GM18861 (cell line): ENCODE results near the gene CRBN.

Source experiments
- ATAC-seq: cut with Tn5 transposase; IDR thresholded peaks from one replicate; pipeline ENCODE4 v1.9.1; 2021; ENCODE audit not compliant: unreplicated experiment

Gene CRBN

GRCh38 chr3:3113042-3113709 is 66.3 kb downstream of the CRBN start:
- no peak for ATAC-seq

GRCh38 chr3:3110749-3111361 is 68.6 kb downstream of the CRBN start:
- ATAC-seq = no peak

DNA sequence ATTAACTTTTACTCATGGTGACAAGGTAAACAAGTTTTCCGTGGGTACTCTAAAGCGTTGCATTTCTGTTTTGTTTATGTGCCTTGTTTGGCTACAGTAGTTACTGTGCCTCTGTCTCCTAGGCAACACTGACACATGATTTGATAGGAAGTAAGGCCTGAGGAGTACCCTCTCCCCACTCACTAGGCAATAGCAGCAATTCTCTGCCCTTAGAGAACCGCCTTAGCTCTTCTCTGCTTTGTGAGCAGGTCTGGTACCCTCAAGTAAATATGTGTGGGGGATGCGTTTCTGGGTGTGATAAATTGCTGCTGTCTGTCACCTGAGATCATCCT is 69.2 kb downstream of the CRBN start, which contains the start of gene IL5RA:
IL5RA (minus strand) TSS at position 76 of the 332 bp plus-strand sequence. CDS start 5,390 bp downstream, outside the sequence.
- peak; percentile 40 for ATAC-seq

GRCh38 chr3:3109407-3110298 is 69.8 kb downstream of the CRBN start:
- ATAC-seq = no peak

DNA sequence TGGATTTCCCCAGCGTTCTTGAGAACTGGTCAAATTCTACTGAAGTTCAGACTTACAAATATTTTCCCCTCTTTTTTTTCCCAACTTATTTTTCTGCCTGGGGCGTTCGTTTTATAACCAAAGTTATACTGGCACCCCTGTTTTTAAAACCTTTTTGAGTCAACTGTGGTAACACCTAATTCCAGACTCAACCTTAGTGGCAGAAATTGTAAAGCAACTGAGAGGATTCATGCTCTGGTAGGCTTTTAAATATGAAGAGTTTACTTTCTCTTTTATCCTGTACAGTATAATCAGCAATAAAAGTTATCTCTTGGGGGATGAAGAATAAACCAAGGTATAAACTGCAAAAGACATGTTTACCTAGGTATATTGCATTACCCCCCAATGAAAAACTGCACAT is 71.6 kb downstream of the CRBN start:
- peak; percentile 43 for ATAC-seq

GRCh38 chr3:3107181-3107580 is 72.3 kb downstream of the CRBN start:
- ATAC-seq = no peak

- ATAC-seq = no peak
Observed at GRCh38 chr3:3105815-3106214, 73.7 kb downstream of the CRBN start.

DNA sequence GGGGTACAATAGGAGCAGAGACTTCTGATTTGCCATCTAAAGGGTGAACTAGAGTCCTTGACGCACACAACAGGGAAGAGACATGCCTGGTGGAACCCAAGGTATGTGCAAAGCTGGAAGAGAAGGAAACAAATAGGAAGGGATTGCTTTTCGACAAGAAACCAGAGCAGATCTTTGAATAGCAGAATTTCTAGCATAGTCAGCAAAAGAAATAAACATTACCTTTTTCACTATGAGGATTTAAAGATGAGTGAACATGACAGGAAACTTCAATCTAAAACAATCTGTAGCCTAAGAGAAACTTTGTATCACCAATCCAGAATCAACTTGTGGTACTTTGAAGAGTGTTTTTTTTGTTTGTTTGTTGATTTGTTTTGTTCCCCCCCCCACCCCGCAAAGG is 74.2 kb downstream of the CRBN start:
- no peak for ATAC-seq

DNA sequence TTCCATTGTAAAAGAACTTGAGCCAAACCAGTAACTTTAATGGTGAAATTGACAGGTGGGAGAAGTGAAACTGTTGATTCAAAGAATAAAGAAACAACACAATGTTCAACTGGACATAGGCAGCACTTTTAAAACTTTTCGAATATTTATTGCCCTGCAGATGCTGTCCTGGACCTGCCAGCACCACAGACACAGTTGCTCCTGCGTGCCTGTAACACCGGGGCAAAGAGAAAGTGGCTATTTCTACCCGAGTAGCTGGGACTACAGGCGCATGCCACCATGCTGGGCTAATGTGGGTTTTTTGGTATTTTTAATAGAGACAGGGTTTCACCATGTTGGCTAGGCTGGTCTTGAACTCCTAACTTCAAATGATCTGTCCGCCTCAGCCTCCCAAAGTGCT is 76.7 kb downstream of the CRBN start:
- ATAC-seq = no peak

- ATAC-seq = peak; percentile 52
Observed at GRCh38 chr3:3101660-3102458, 77.6 kb downstream of the CRBN start.
